Measurements from ENCODE around the gene KCNH1.
"Not testable (repeated sequence)": the region's sequence is repeated elsewhere in the genome, so short reads cannot be mapped to it uniquely, and the experiment has no call there.

Gene KCNH1

DNA sequence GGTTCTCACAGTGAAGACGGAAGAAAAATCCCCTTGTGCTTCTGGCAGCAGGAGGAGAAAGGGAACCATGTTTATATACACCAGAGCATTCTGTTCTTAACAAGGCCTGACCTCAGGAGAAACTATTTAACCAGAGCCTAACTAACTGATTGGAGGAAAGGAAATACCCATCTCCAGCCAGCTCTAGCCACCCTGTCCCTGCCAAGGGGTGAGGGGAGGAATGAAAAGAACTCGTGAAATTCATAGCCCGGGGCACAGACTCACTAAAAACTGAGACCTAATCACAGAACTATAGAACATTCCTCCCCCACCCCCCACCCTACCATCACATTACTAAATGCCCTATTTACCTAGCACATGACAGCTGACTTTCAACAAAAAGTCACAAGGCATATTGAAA lies 65.0 kb downstream of the KCNH1 start:
- TF ChIP-seq, protein P1, sequence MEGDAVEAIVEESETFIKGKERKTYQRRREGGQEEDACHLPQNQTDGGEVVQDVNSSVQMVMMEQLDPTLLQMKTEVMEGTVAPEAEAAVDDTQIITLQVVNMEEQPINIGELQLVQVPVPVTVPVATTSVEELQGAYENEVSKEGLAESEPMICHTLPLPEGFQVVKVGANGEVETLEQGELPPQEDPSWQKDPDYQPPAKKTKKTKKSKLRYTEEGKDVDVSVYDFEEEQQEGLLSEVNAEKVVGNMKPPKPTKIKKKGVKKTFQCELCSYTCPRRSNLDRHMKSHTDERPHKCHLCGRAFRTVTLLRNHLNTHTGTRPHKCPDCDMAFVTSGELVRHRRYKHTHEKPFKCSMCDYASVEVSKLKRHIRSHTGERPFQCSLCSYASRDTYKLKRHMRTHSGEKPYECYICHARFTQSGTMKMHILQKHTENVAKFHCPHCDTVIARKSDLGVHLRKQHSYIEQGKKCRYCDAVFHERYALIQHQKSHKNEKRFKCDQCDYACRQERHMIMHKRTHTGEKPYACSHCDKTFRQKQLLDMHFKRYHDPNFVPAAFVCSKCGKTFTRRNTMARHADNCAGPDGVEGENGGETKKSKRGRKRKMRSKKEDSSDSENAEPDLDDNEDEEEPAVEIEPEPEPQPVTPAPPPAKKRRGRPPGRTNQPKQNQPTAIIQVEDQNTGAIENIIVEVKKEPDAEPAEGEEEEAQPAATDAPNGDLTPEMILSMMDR (conservative IDR thresholded peaks at IDR 0.05) = no peak
- no peak overlapping the region for H3K27ac ChIP-seq

DNA sequence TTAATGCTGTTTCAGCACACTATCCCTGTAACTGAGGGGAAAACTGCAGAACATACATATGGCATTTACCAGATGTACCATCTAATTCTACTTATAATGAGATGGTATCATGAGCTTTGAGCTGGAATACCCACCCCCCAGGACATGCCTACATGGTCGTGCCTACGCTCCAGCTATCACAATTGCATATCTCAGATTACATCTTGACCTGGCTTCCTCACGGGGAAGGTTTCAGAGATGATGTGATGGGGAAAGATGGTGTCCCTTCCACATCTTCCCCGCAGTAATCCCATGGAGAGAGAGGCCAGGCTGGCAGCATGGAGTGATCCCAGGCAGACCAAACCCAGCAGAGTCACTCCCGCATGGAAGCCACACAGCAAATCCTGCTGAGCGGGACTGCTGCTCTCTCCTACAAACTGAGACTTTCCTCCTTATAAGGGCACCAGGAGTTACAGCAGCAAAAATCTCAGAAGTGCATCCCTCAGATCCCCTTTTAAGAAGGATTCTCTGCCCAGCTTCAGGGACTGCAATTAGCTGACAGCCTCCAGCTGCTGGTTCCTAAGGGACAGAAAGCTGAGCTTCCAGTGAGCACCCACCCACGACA lies 67.1 kb downstream of the KCNH1 start:
- TF ChIP-seq, protein P1 (conservative IDR thresholded peaks at IDR 0.05) = no peak
- no peak overlapping the region for H3K27ac ChIP-seq

DNA sequence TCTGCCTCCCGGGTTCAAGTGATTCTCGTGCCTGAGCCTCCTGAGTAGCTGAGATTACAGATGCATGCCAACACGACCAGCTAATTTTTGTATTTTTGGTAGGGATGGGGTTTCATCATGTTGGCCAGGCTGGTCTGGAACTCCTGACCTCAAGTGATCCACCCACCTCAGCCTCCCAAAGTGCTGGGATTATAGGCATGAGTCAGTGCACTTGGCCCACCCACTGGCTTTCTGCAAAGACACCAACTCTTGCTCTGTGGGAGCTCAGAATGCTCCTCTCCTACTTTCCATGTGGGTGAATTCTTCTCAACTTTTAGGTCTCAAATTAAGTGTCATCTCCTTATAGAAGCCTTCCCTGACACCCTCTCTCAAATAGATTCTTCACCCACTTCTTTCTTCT lies 92.1 kb downstream of the KCNH1 start:
- H3K27ac ChIP-seq = not testable (repeated sequence)

DNA sequence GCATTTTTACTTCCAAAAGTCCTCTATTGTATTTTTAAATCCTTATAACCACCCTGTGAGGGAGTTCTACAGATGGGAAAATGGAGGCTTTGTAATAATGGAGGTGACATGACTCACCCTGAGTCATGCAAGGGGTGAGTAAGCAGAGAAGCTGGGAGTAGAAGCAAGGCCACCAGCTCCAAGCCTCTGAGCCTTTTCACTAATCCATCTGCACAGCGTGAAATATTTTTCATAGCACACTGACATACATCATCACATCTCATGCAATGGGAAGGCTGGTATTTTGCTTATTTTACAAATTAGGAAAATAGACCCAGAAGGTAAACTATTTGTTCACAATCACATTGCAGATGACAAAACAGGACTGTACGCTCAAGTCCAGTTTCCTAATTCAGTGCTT lies 96.9 kb downstream of the KCNH1 start:
- H3K27ac ChIP-seq = no peak overlapping the region
- TF ChIP-seq, protein P1 (conservative IDR thresholded peaks at IDR 0.05) = no peak

DNA sequence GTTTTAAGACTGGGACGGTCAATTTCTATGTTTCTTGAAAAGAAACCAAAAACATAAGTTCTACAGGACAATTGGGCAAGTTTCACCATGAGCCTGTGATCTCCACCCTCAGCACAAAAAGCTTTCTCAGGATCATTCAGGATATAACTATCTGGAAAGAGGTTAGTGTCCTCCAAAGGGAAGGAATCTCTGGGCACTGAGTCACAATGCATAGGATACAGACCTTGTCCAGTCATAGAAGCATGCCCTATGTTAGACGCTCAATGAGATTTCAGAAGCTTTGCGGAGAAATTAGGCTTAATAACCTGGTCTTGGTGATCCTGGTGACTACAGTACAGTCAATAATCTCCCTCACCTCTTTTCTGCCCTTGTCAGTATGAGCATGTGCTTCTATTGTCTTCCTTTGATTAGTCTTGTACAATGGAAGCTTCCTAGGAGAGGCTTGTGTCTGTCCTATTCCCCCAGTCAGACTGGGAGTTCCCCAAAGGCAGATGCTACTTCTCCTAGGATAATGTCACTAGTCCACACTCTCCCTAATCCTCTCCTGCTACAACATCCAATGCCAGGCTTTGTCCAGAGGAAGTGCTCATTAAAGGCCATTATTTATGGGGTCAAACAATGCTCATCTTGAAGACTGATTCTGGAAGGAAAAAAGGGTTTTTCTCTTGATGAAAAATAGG lies 97.4 kb downstream of the KCNH1 start:
- TF ChIP-seq, protein P1 (conservative IDR thresholded peaks at IDR 0.05) = no peak
- no peak overlapping the region for H3K27ac ChIP-seq

DNA sequence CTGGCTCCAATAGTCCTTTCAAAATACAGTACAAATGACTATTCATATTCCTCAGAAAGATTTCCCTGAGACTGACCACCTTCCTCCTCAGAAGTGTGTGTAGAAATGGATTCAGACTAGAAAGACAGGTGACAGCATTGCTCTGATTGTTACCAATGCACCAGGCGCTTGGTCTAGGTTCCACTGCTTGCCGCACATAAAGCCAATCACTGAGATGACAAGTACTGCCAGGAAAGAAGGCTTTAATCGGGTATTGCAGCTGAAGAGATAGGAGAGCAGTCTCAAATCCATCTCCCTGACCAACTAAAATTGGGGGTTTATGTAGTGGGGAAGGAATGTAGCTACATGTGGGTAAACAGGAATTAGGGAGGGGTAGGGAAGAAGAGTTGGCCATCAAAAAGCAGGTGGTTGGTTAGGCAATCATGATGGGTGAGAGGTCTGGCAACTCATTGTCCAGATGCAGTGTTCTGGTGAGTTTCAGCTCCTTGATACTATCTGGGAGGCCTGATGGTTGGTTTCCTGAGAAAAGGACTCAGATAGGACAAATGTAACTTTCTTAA lies 98.0 kb downstream of the KCNH1 start:
- H3K27ac ChIP-seq = no peak overlapping the region
- TF ChIP-seq, protein P1 (conservative IDR thresholded peaks at IDR 0.05) = no peak

DNA sequence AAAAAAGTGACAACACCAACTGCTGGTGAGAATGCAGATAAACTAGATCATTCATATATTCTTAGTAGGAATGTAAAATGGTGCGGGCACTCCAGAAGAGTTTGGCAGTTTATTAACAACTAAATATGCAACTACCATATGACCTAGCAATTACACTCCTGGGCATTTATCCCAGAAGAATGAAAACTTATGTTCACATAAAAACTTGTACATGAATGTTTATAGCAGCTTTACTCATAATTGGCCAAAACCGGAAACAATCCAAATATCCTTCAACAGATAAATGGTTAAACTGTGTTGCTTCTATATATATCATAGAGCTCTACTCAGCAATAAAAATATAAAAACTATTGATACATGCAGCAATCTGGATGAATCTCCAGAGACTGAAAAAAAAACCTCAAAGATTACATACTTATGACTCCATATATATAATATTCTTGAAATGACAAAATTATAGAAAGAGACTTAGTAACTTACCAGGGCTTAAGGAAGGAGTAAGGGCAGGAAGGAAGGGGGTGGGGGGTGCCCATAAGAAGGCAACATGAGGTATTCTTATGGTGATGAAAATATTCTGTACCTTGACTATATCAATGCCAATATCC lies 99.9 kb downstream of the KCNH1 start:
- H3K27ac ChIP-seq = no peak overlapping the region
- TF ChIP-seq, protein P1 (conservative IDR thresholded peaks at IDR 0.05) = no peak

DNA sequence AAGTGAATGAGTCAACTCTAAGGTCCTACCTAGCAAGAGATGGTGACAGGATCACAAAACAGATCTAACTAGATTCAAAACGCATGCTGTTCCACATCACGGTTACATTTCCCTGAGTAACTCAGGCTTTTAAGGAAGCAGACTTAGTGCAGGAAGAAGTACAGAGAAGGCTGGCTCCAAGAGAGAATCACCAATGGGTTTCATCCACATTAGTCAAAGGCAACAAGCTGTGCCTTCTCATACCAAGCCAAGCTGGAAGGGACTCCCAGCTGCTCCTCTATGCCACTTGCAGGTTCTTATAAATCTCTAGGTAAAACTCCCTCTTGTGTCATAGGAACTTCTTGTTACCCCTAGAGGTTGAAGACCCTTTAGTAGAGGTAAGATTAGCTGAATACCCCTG lies 109.0 kb downstream of the KCNH1 start:
- no peak overlapping the region for H3K27ac ChIP-seq
- TF ChIP-seq, protein P1 (conservative IDR thresholded peaks at IDR 0.05) = no peak

Measured in VCaP (cell line).